ENCODE measurements around the gene CCK. TPM values are rescaled to one million over a fixed set of nuclear protein-coding genes. Genes with fewer than 3 reads are reported as not detected.

The CCK gene
- total RNA-seq, 1 experiment from 2014 or later, result not detected

Other genes starting within 250 kb of the CCK start
- gene TRAK1, start 174.8 kb downstream of the CCK start, total RNA-seq (2014; rRNA removed; shearing (Covaris generic)), result 17.3 and 17.6 TPM in 2 replicates
- gene LYZL4, start 144.4 kb upstream of the CCK start, total RNA-seq (2014; rRNA removed; shearing (Covaris generic)), result not detected in 2 replicates
- 0.14 TPM in 1 of 2 replicates, not detected in the other for gene VIPR1, start 236.5 kb upstream of the CCK start, total RNA-seq (2014; rRNA removed; shearing (Covaris generic))

All from G401 (cell line).